GM04504 (cell line): ENCODE data around the gene FGF1.
"Not testable (repeated sequence)": the region's sequence is repeated elsewhere in the genome, so short reads cannot be mapped to it uniquely, and the experiment has no call there.

Experiments used
- DNase-seq: peaks from one replicate; pipeline ENCODE4 v3.0.0-alpha.2; 2012; ENCODE audit warnings: low read depth

The FGF1 gene

GRCh38 chr5:142668336-142668735 is 17.6 kb downstream of the FGF1 start:
- no peak for DNase-seq

- DNase-seq = no peak
These were observed 18.1 kb downstream of the FGF1 start for GRCh38 chr5:142667831-142668230.

- DNase-seq = no peak
These were observed 21.3 kb downstream of the FGF1 start for GRCh38 chr5:142664636-142665035.

- DNase-seq = no peak
These were observed 21.8 kb downstream of the FGF1 start for GRCh38 chr5:142664067-142664466.

- no peak for DNase-seq
These were observed 22.6 kb downstream of the FGF1 start for GRCh38 chr5:142663246-142663645.

GRCh38 chr5:142661957-142662356 is 23.9 kb downstream of the FGF1 start:
- no peak for DNase-seq

GRCh38 chr5:142661143-142661542 is 24.7 kb downstream of the FGF1 start:
- no peak for DNase-seq

- DNase-seq = no peak
These were observed 25.2 kb downstream of the FGF1 start for GRCh38 chr5:142660731-142661130.

- DNase-seq = no peak
These were observed 25.7 kb downstream of the FGF1 start for GRCh38 chr5:142660196-142660595.

GRCh38 chr5:142659405-142659804 is 26.5 kb downstream of the FGF1 start:
- DNase-seq = no peak

GRCh38 chr5:142658278-142658677 is 27.6 kb downstream of the FGF1 start:
- no peak for DNase-seq

GRCh38 chr5:142657446-142657845 is 28.4 kb downstream of the FGF1 start:
- no peak for DNase-seq

- DNase-seq = peak; percentile 50
These were observed 30.3 kb downstream of the FGF1 start for GRCh38 chr5:142655339-142656267.

GRCh38 chr5:142654578-142655058 is 31.3 kb downstream of the FGF1 start:
- DNase-seq = no peak

GRCh38 chr5:142653321-142653720 is 32.6 kb downstream of the FGF1 start:
- DNase-seq = no peak

GRCh38 chr5:142652563-142652962 is 33.3 kb downstream of the FGF1 start:
- no peak for DNase-seq

- no peak for DNase-seq
These were observed 35.0 kb downstream of the FGF1 start for GRCh38 chr5:142650881-142651280.

- no peak for DNase-seq
These were observed 35.8 kb downstream of the FGF1 start for GRCh38 chr5:142650060-142650459.

- DNase-seq = not testable (repeated sequence)
These were observed 37.8 kb downstream of the FGF1 start for GRCh38 chr5:142648108-142648507.

GRCh38 chr5:142645456-142645855 is 40.4 kb downstream of the FGF1 start:
- no peak for DNase-seq

GRCh38 chr5:142644640-142645361 is 41.1 kb downstream of the FGF1 start:
- DNase-seq = peak; percentile 99

- DNase-seq = no peak
These were observed 41.8 kb downstream of the FGF1 start for GRCh38 chr5:142644127-142644526.

GRCh38 chr5:142643634-142644033 is 42.3 kb downstream of the FGF1 start:
- DNase-seq = no peak
